GM12872 (cell line): ENCODE results near the gene SLC24A3.

Experiments used
- TF ChIP-seq, protein P1 (sequence below): IDR thresholded peaks from 3 replicates; pipeline ENCODE4 v1.5.1; 2011; ENCODE audit warnings: low read depth, mild to moderate bottlenecking, low read length, moderate library complexity; ENCODE audit not compliant: insufficient read depth

Gene SLC24A3

DNA sequence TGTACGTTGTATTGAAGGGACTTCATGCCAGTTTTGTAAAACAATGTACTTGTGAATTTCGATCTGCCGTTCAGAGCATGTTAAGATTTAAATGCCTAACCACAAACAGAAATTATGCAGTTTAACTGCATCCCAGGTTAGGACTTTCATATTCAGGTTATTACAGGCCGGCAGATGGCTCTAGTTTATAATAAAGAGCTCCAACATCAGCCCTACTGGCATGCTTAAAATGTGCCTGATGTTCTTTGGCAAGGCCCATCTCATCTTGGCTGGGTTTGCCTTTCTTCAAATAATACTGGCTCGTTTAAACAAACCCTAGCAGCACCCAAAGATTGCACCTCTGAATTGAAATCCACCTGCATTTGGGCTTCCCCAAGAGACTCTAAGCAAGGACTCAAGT lies 376.3 kb downstream of the SLC24A3 start:
- TF ChIP-seq, protein P1, sequence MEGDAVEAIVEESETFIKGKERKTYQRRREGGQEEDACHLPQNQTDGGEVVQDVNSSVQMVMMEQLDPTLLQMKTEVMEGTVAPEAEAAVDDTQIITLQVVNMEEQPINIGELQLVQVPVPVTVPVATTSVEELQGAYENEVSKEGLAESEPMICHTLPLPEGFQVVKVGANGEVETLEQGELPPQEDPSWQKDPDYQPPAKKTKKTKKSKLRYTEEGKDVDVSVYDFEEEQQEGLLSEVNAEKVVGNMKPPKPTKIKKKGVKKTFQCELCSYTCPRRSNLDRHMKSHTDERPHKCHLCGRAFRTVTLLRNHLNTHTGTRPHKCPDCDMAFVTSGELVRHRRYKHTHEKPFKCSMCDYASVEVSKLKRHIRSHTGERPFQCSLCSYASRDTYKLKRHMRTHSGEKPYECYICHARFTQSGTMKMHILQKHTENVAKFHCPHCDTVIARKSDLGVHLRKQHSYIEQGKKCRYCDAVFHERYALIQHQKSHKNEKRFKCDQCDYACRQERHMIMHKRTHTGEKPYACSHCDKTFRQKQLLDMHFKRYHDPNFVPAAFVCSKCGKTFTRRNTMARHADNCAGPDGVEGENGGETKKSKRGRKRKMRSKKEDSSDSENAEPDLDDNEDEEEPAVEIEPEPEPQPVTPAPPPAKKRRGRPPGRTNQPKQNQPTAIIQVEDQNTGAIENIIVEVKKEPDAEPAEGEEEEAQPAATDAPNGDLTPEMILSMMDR = no peak

DNA sequence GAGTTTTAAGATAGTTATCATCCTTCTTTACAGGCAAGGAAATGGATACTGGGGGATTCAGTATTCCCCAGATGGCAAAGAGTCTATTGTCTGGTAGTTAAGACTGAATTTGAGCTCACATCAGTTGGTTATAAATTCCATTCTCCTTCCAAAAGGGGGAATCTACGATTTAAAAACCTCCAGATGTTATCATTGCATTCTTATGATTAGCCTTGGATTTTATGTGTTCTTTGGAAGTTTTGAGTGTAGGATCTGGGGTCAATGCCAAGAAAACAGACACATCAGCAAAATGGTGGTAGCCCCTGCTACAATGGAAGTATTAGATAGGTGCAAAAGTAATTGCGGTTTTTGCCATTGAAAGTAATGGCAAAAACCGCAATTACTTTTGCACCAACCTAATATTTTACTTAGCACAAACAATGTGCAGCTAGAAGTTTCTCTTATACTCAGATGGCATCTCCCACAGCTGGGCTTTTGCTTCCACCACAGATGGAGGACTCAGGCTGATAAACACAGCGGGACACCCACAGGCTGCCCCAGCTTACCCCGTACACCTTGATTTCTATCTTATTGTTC lies 377.4 kb downstream of the SLC24A3 start:
- TF ChIP-seq, protein P1 = no peak

DNA sequence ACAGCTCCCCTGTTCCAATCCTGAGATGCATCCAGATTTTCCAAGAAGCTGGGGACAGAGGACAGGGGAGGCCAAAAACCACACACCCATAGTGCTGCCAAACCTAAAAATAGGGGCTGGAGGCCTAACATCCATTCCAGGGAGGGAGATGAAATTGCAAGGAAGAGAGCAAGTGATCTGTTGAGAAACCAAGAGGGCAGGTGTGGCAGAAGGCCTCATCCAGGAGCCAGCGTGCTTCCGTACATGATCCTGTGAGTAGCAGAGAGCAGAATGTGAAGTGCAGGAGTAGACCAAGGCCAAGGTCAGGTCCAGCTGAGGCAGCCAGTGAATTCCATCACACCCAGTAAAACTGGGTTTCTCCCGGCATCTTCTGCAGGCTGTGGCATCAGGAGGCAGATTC lies 377.9 kb downstream of the SLC24A3 start:
- TF ChIP-seq, protein P1 = no peak

DNA sequence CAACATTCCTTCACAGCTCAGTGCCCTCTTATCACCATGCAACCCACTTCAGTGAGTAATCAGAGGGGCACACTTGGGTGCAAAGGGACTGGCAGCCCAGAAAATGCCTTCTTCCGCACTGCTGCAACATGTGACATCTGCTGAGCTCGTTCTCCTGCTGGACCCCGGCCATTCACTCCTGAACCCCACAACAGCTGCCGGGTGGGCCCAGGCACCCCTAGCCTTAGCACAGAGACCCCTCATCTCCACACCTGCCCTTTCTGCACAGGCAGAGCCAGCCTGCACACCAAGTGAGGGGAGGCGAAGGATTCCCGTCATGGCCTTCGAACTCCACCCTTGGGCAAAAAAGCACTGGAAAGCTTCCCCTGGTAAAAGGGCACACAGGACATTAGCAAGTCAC lies 381.3 kb downstream of the SLC24A3 start:
- TF ChIP-seq, protein P1 = no peak

DNA sequence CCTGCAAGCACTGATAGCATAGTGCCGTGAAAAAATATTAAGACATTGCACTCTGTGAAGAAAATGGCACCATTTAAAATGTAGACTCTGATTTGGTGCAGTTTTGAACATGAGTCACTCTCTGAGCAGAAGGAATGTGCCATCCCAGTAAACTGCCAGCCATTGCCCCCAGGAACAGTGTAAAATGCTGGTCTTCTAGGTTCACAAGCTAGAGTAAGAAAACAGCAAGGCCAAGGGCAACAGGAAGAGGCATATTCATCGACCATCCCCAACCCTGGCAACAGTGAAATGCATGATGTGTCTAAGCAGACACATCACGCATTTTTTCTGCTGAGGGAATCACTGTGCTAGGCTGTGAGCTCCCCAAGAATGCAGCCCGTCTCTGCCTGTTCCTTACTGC lies 382.5 kb downstream of the SLC24A3 start:
- TF ChIP-seq, protein P1 = no peak

DNA sequence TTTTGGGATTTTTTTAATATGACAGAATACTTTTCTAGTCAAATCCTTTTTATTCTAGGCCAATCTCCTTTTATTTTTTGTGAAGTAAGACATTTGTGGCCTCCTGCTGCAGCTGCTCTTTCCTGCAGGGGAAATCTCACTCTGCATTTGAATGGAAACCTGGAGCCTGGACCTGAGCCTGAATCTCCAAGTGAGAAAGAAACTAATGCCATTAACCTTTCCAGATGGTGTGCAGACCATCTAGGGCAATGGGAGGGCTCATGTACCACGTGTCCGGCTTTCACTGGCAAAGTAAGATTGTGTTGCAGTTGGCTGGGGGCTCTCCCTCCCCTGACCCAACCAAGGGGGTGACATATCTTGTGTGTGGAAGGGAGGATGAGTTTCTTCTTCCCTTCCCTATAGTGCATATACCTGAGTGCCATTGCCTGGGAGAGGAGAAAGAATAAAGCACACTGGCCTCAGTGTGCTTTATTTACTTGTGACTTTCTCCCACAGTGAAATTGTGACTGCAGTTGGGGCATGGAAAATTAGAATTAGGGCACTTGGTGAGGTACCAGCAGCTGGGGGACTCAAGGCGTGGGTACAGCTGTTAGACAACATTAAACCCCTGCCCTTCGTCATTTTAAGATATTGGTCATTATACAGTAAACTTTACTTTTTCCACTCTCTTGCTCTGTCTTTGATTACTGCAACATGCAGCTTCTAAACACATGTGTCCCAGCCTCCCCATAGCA lies 385.8 kb downstream of the SLC24A3 start:
- TF ChIP-seq, protein P1 = no peak

DNA sequence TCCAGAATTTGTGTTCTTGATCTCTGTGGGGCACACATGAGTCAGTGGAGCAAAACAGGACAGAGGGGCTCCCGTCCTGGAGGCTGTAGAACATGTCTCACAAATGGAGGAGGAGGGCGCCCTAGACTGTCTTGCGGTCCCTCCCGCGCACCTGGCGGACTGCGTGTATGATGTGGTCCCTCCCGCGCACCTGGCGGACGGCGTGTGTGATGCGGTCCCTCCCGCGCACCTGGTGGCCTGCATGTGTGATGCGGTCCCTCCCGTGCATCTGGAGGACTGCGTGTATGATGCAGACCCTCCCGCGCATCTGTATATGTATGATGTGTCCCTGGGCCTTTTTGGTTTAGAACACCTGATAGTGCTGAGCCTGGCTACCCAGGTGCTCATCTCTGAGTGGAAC lies 386.8 kb downstream of the SLC24A3 start:
- TF ChIP-seq, protein P1 = no peak
